T-helper 1 cell treated with Interleukin-12 subunit alpha and Interleukin-12 subunit beta and Interleukin-4 antibody, amounts not matched to agents 30 μg/mL and 1 μg/mL, for 36 hours (primary cell): ENCODE data around the gene FAM234A.
A peak's percentile ranks its signal among the peaks of the same experiment; 100 is the strongest.

Source experiments
- H3K27ac Mint-ChIP-seq: one replicate; pipeline ENCODE4 v1.8.0; 2021; ENCODE audit warnings: mild to moderate bottlenecking, mixed read lengths
- H3K27me3 Mint-ChIP-seq: one replicate; pipeline ENCODE4 v1.8.0; 2021; ENCODE audit warnings: low read depth, mixed read lengths
- H3K36me3 Mint-ChIP-seq: one replicate; pipeline ENCODE4 v1.8.0; 2021; ENCODE audit warnings: low read depth, mixed read lengths
- H3K4me1 Mint-ChIP-seq: one replicate; pipeline ENCODE4 v1.8.0; 2021; ENCODE audit warnings: low read depth, mixed read lengths
- H3K4me3 Mint-ChIP-seq: one replicate; pipeline ENCODE4 v1.8.0; 2021; ENCODE audit warnings: mild to moderate bottlenecking, moderate library complexity, mixed read lengths
- H3K9me3 Mint-ChIP-seq: one replicate; pipeline ENCODE4 v1.8.0; 2021; ENCODE audit warnings: mixed read lengths

The FAM234A gene

GRCh38 chr16:287981-288920, 53.6 kb downstream of the FAM234A start:
- Mint-ChIP-seq H3K9me3 (no peaks in the 10 kb centered on the region), H3K27ac (no peak overlapping the region), H3K36me3 (peaks cover 6% of the 10 kb centered on the region), H3K4me1 (no peaks in the 10 kb centered on the region), H3K27me3 (no peaks in the 10 kb centered on the region), H3K4me3 (no peak overlapping the region)

DNA sequence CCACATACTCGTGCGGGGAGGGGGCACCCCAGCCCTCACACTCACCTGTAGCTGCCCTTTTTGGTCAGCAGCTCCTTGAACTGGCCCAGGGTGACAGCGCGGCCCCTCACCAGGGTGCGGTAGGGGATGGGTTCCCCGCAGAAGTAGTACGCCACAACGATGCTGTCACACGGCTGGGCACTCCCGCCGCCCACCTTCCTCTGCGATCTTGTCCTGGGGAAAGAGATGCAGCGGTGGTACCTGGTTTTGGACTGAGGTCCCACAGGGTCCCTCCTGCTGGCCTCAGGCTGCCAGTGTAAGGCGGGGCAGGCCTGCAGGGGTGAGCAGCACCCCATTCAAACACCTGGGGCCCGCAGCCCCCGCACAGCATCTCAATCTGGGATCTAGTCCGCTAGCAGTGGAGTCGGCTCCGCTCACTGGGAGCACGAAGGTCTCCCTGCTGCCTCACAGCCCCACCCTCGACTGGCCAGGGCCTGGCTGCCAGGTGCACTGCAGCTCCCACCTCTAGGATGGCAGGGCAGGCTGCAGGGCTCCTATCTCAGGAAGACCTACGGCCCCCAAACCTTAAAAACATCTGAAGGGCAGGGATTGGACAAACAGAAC, 54.9 kb downstream of the FAM234A start:
- Mint-ChIP-seq H3K4me3 (no peak overlapping the region), H3K27me3 (no peaks in the 10 kb centered on the region), H3K27ac (no peak overlapping the region), H3K36me3 (peaks cover 6% of the 10 kb centered on the region), H3K9me3 (no peaks in the 10 kb centered on the region), H3K4me1 (no peaks in the 10 kb centered on the region)

- Mint-ChIP-seq H3K9me3 (no peaks in the 10 kb centered on the region), H3K27me3 (no peaks in the 10 kb centered on the region), H3K27ac (no peak overlapping the region), H3K4me1 (no peaks in the 10 kb centered on the region), H3K4me3 (no peak overlapping the region), H3K36me3 (peaks cover 6% of the 10 kb centered on the region)
Measured at GRCh38 chr16:290015-290680, 55.5 kb downstream of the FAM234A start.

DNA sequence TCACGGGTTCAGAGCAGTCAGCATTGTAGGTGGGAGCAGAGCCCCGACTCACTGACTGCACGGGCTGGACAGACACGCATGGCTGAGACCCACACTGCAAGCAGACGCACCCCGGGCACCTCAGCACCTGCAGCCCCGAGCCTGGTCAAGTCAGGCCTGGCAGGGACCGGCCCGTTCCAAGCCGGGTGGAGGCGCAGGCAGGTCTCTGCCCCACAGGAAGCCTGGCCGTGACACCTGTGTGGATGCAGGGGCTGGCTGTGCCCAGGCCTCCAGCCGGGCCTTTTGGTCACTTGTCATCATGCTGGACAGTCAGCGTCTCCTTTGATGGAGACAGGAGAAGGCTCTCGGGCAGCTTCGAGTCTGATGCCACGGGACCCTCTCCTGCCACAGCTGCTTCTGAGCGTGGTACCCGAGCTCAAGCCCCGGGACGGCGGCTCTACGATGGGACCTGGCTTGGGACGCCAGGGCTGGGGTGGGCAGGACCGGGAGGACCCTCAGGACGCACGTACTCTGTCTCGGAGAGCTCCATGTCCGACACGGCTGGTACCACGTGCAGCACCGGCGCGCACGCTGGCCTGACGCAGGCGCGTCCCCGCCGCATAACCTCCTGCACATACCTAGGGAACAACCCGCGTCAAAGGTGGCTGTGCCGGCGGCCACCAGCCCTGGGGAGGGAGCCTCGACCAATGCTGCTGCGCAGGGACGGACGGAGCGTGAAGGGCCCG, 56.2 kb downstream of the FAM234A start:
- no peaks in the 10 kb centered on the region for H3K27me3 Mint-ChIP-seq
- H3K9me3 Mint-ChIP-seq: no peaks in the 10 kb centered on the region
- peaks cover 6% of the 10 kb centered on the region for H3K36me3 Mint-ChIP-seq
- H3K4me3 Mint-ChIP-seq: no peak overlapping the region
- no peak overlapping the region for H3K27ac Mint-ChIP-seq
- H3K4me1 Mint-ChIP-seq: no peaks in the 10 kb centered on the region

- Mint-ChIP-seq H3K36me3 (peaks cover 2% of the 10 kb centered on the region), H3K27ac (no peak overlapping the region), H3K9me3 (no peaks in the 10 kb centered on the region), H3K4me3 (no peak overlapping the region), H3K27me3 (no peaks in the 10 kb centered on the region), H3K4me1 (no peaks in the 10 kb centered on the region)
Measured at GRCh38 chr16:291539-291938, 56.9 kb downstream of the FAM234A start.

DNA sequence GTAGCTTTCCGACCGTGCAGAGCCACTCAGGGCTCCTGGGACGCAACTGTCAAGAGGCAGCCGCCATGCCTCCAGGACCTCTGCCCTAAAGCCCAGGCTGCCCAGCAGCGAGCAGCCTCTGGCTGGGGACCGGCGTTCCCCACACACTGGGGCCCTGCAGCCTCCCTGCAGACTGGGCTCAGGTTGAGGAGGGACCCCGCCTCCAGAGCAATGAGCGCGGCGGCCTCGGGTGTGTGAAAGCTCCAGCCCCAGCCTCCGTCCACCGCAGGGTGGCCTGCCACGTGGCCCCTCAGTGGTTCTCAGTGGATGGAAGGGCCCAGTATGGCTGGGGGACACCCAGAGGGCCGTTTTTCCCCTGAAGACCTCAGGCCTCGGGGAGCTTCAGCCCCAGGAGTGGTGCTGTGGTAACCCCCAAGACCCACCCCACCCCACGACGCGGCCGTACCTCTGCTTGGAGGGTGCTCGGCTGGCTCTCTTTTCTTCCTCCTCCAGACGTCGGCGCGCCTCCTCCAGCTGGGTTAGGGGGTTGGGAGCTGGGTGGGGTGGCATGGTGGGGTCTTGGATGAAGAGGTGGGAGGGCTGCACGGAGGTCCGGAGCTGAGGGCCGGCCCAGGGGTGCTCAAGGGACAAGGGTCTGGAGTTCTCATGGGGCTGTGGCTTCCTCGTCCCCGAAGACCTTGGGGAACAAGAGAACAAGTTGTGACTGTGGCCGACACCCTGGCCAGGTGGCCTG, 58.6 kb downstream of the FAM234A start:
- Mint-ChIP-seq H3K27ac (no peak overlapping the region), H3K4me3 (no peak overlapping the region), H3K9me3 (no peaks in the 10 kb centered on the region), H3K36me3 (no peaks in the 10 kb centered on the region), H3K27me3 (no peaks in the 10 kb centered on the region), H3K4me1 (no peaks in the 10 kb centered on the region)

GRCh38 chr16:296276-296675, 61.7 kb downstream of the FAM234A start:
- H3K36me3 Mint-ChIP-seq: peaks cover 1% of the 10 kb centered on the region
- no peak overlapping the region for H3K4me3 Mint-ChIP-seq
- no peak overlapping the region for H3K27ac Mint-ChIP-seq
- no peaks in the 10 kb centered on the region for H3K27me3 Mint-ChIP-seq
- no peaks in the 10 kb centered on the region for H3K4me1 Mint-ChIP-seq
- H3K9me3 Mint-ChIP-seq: no peaks in the 10 kb centered on the region

DNA sequence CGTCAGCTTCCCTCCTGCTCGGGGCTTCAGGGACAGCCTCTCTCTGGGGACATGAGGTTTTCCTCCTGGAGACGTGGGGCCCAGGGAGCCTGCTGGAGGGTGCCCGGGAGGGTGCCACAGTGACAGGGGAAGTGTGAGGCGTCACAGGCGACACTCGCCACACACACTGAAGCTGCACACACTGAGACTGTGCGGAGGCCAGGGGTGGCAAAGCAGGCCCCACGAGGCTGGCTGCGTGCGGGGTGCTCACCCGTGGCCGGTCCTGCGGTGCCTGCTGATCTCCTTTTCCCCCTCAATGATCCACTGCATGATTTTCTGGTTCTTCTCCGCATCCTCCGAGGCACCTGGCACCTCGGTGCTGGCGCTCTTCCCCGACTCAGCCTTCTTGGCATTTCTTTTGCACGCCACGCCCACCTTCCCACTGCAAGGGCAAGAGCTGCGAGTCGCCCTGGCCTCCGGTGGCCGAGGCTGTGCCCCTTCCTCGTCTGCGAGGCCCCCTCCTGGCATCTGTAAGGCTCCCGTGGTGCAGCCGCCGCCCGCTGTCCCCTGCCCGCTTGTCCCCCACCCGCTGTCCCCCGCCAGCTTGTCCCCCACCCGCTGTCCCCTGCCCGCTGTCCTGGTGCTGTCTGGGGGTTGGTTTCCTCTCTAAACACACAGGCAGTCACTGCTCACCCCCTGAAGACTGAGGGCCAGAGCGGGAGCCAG, 62.3 kb downstream of the FAM234A start:
- no peaks in the 10 kb centered on the region for H3K9me3 Mint-ChIP-seq

DNA sequence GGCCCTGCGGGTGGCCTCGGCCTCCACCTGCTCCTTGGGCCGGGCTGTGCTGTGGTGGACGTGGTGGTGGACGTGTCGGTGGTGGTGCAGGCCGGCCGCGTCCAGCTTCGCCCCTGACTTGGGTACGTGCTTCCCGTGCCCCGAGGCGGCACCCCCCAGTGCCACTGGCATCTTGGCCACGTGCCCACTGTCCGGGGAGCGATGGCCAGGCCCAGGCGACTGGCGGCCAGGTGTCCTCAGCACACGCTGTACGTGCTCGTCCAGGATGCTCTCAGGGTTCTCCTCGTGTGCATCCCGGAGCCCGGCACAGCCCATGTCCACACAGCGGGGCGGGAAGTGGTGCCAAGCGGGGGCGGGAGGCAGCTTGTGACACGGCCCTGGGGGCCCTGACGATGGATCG, 63.2 kb downstream of the FAM234A start:
- peaks cover 1% of the 10 kb centered on the region for H3K36me3 Mint-ChIP-seq
- no peaks in the 10 kb centered on the region for H3K4me1 Mint-ChIP-seq
- no peak overlapping the region for H3K27ac Mint-ChIP-seq
- no peaks in the 10 kb centered on the region for H3K9me3 Mint-ChIP-seq
- H3K27me3 Mint-ChIP-seq: no peaks in the 10 kb centered on the region
- H3K4me3 Mint-ChIP-seq: no peak overlapping the region

More for the DNA sequence above, 62.3 kb downstream of the FAM234A start:
- H3K27me3 Mint-ChIP-seq: no peaks in the 10 kb centered on the region
- H3K4me1 Mint-ChIP-seq: no peaks in the 10 kb centered on the region
- H3K36me3 Mint-ChIP-seq: peaks cover 1% of the 10 kb centered on the region
- no peak overlapping the region for H3K27ac Mint-ChIP-seq
- no peak overlapping the region for H3K4me3 Mint-ChIP-seq

- Mint-ChIP-seq H3K4me3 (no peak overlapping the region), H3K9me3 (no peaks in the 10 kb centered on the region), H3K27me3 (no peaks in the 10 kb centered on the region), H3K4me1 (no peaks in the 10 kb centered on the region), H3K27ac (peak overlapping the region; percentile 4), H3K36me3 (peaks cover 4% of the 10 kb centered on the region)
Measured at GRCh38 chr16:301235-301634, 66.6 kb downstream of the FAM234A start.

- H3K27me3 Mint-ChIP-seq: no peaks in the 10 kb centered on the region
- H3K36me3 Mint-ChIP-seq: peaks cover 4% of the 10 kb centered on the region
- no peaks in the 10 kb centered on the region for H3K9me3 Mint-ChIP-seq
- H3K27ac Mint-ChIP-seq: no peak overlapping the region
- H3K4me3 Mint-ChIP-seq: no peak overlapping the region
- H3K4me1 Mint-ChIP-seq: no peaks in the 10 kb centered on the region
Measured at GRCh38 chr16:301950-302349, 67.3 kb downstream of the FAM234A start.

- Mint-ChIP-seq H3K27ac (no peak overlapping the region), H3K27me3 (no peaks in the 10 kb centered on the region), H3K36me3 (peaks cover 3% of the 10 kb centered on the region), H3K4me1 (no peaks in the 10 kb centered on the region), H3K4me3 (no peak overlapping the region), H3K9me3 (no peaks in the 10 kb centered on the region)
Measured at GRCh38 chr16:303760-304505, 69.3 kb downstream of the FAM234A start.
